GM18502 (cell line): ENCODE data around the gene PTPRU.

Experiments
- ATAC-seq: cut with Tn5 transposase; IDR thresholded peaks from one replicate; pipeline ENCODE4 v1.9.1; 2021; ENCODE audit warnings: mild to moderate bottlenecking; ENCODE audit not compliant: unreplicated experiment, poor library complexity

Gene PTPRU

GRCh38 chr1:29326123-29326522 is 89.8 kb downstream of the PTPRU start:
- no peak for ATAC-seq

GRCh38 chr1:29327223-29327935 is 91.1 kb downstream of the PTPRU start:
- no peak for ATAC-seq

GRCh38 chr1:29329022-29329775 is 92.9 kb downstream of the PTPRU start:
- ATAC-seq: no peak

DNA sequence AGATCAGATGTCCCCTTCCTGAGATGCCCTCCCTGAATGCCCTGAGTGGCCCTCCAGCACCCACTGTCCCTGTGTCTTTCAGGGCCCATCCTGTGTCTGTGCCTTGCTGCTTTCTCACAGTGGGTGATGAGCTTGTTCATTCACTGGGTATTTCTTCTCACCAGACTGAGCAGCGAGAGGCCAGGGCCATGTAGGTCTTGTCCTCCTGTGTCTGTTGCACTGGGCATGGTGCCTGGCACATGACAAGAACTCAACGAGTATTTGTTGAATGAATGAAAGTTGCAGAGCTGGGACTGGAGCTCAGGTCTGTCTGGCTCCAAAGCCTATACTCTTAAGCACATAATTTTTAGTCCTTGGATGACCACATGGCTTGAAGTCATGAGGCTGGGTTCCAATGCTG is 93.8 kb downstream of the PTPRU start:
- ATAC-seq: no peak

DNA sequence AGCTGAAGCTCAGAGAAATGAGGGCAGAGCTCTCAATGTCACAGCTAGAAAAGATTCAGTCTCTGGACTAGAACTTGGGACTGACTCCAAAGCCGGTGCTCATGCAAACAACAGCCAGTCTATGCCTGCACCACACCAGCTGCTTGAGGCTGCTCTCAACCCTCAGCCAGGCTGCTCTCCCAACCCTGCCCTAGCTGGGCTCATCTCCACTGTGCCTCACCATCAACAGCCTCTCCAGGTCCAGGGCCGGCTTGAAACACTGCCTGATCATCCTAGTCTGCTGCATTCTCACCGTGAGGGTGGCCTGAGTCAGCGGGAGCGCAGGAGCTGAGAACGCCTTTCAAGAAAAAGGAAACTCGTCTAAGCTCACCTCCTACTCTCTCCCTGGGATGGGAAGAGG is 94.5 kb downstream of the PTPRU start:
- no peak for ATAC-seq

DNA sequence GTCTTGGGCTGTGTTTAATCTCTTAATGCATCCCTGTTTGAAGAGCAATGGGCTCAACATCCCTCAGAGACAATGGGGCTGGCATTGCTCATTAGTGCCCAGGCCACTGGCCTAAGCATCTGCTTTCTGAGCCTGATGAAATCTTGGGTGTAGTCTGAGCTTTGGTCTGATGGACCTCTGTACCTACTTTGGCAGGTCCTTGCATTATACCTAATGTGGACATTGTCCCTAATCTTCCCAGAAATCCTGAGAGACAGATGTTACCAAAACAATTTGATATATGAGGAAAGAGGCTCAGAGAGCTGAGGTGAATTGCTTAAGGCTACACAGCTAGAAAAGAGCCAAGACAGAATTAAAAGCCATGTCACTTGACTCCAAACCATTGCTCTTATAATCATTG is 95.0 kb downstream of the PTPRU start:
- no peak for ATAC-seq

DNA sequence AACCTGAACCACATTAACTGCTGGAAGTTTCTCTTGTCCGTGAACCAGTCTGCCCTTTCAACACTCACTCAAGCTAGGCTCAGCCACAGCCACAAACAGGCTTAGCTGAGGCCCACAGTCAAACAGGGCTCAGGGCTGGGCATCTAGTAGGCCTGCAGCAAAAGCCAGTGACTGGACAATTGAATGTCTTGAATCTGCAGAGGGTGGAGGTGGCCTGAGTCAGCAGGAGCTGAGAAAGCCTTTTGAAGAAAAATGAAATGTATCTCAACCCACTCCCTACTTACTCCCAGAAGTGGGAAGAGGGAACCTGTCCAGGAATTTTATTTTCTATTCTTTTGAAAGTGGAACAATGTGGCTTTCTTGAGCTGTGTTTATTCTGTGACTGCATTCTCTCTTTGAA is 95.4 kb downstream of the PTPRU start:
- no peak for ATAC-seq

DNA sequence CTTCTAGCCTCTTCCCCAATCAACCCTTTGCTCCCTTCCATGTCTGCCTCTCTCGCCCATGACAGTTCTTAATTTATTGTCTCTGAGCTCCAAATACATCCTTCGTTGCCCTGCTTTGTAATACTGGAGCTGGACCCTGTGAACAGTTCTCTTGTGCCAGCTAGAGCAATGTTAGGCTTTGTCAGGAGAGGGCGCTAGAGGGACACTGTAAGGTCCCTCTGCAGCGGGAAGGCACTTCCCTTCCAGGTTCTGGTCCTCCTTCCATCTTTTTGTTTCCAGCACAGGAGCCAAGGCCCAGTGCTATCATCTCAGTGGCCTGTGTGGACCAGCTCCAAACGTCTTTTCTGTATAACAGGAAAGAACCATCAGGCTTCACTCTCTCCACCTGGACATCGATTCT is 95.9 kb downstream of the PTPRU start:
- no peak for ATAC-seq

DNA sequence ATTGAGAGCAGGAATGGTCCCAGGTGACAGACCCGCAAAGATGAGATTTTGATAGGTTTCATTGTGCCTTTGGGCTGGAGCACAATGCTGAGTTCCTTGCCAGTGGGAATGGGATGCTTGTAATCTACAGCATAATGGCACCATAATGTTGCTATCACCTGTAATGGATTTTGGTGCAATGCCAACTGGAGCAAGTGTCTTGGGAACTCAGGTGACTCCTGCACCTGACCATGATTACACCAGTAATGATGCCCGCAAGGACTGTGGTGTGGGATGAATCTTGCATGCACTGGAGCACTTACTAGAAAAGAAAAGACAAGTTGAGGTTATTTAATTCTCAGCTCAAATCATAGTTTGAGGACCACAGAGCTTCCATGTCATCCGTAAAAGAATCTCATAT is 96.7 kb downstream of the PTPRU start:
- ATAC-seq: no peak

GRCh38 chr1:29335573-29335972 is 99.3 kb downstream of the PTPRU start:
- no peak for ATAC-seq

- ATAC-seq: no peak
These were observed 102.7 kb downstream of the PTPRU start for GRCh38 chr1:29338908-29339575.

DNA sequence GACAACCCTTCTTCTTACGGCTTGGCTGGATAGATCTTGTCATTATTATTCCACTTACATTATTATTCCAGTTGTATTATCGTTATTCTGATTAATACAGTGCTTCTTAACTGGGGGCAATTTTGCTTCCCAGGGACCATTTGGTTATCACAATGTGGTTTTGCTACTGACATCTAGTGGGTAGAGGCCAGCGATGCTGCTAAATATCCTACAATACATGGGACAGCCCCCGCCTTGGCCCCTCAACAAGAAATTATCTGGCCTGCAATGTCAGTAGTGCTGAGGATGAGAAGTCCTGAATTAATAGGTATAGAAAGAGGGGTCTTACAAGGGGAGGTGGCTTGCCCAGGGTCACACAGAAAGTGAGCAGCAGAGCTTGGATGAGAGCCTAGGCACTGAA is 105.6 kb downstream of the PTPRU start:
- no peak for ATAC-seq

DNA sequence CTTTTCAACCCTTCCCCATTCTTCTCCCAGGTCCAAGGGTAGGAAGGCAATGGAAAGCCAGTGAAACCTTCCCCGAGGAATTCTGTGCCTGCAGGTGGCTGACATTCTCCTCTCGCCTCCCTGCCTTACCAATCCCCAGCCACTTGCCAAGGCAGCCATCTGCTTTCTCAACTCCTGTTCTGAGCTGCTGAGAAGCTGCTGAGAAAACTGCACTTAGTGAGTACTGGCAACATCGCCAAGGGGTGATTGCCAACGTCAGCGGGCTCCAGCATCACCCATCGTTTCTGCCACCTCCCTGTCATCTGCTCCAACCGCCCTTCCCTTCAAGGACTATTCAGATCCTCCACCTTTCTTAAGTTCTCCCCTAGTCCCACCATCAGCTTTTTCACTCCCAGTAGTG is 106.0 kb downstream of the PTPRU start:
- no peak for ATAC-seq

- no peak for ATAC-seq
These were observed 106.7 kb downstream of the PTPRU start for GRCh38 chr1:29342983-29343382.

GRCh38 chr1:29343476-29343875 is 107.2 kb downstream of the PTPRU start:
- ATAC-seq: no peak

DNA sequence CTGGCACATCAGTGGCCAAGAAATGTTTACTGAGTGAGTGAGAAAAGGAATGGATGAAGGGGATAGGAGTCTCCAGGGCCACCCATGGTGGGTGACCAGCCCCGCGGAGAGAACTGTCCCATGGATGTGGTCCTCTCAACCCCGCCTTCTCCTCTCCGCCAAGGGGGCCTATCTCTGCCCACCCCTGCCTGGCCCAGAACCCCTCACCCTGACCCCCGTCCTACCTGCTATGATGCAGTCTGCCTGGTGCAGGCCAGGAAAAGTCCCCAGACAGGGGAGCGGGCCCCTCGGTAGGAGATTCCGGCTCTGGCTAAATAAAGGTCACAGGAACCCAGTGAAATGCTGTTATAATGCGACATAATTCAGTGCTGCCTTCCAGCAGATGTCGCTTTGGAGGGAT is 107.6 kb downstream of the PTPRU start:
- ATAC-seq: no peak

GRCh38 chr1:29344336-29344735 is 108.0 kb downstream of the PTPRU start:
- no peak for ATAC-seq

- no peak for ATAC-seq
These were observed 110.3 kb downstream of the PTPRU start for GRCh38 chr1:29346576-29346975.

GRCh38 chr1:29349871-29350491 is 113.7 kb downstream of the PTPRU start:
- no peak for ATAC-seq

GRCh38 chr1:29352719-29353420 is 116.5 kb downstream of the PTPRU start:
- no peak for ATAC-seq
